Sigmoid colon (tissue), 4 donors: Measurements from ENCODE around the gene CAGE1.

Source experiments
- CTCF ChIP-seq, 4 experiments: fragments of 450-650 bp in 3 of 4; fragments of 200-600 bp in 1 of 4; IDR thresholded peaks; one replicate each; pipeline ENCODE4 v1.5.1; 2016 to 2019; ENCODE audit warnings: antibody characterized with exemption in 4 of 4, mild to moderate bottlenecking in 3 of 4, moderate library complexity in 2 of 4
- EP300 ChIP-seq, 4 donors: sonication (generic); formaldehyde crosslinking; IDR thresholded peaks; one replicate each; pipeline ENCODE4 v1.6.1; 2017; ENCODE audit warnings: antibody characterized with exemption in 4 of 4
- POLR2A ChIP-seq, 2 donors: fragments of 450-650 bp; IDR thresholded peaks; one replicate each; pipeline ENCODE4 v1.6.1; 2016; ENCODE audit warnings: antibody characterized with exemption in 2 of 2, mild to moderate bottlenecking in 2 of 2, moderate library complexity in 2 of 2

GRCh38 chr6:7315948-7316365, 73.6 kb downstream of the CAGE1 start:
- TF ChIP-seq CTCF (IDR thresholded peaks at IDR 0.05), result no peak
- no peak for TF ChIP-seq POLR2A (IDR thresholded peaks at IDR 0.05)
- no peak for TF ChIP-seq EP300 (IDR thresholded peaks at IDR 0.05)
